HEK293T (cell line): ENCODE data around the gene TNRC18.

ENCODE experiments used
- CTCF ChIA-PET: fragments of 350-600 bp; formaldehyde crosslinking; extraction: SDS; loops from one replicate; lab custom pipeline; 2021; ENCODE audit warnings: antibody characterized with exemption, inconsistent platforms; lab: Yijun Ruan, JAX
- POLR2A ChIA-PET: fragments of 350-600 bp; formaldehyde crosslinking; extraction: SDS; loops from one replicate; lab custom pipeline; 2020; ENCODE audit warnings: antibody characterized with exemption, inconsistent platforms; lab: Yijun Ruan, JAX
- DNase-seq: peaks from one replicate; pipeline ENCODE4 v3.0.0; 2012; ENCODE audit warnings: mixed read lengths; ENCODE audit errors: extremely low spot score
- ARNT ChIP-seq: fragments of 450-650 bp; IDR thresholded peaks from 2 replicates; pipeline ENCODE4 v1.6.1; 2017; ENCODE audit warnings: mild to moderate bottlenecking
- BHLHE40 ChIP-seq: fragments of 450-650 bp; IDR thresholded peaks from 2 replicates; pipeline ENCODE4 v1.6.1; 2016; ENCODE audit warnings: mild to moderate bottlenecking, moderate library complexity, borderline replicate concordance
- CTBP1 ChIP-seq: fragments of 450-650 bp; IDR thresholded peaks from 2 replicates; pipeline ENCODE4 v1.6.1; 2016; ENCODE audit warnings: borderline replicate concordance
- ELF4 ChIP-seq: fragments of 450-650 bp; IDR thresholded peaks from 2 replicates; pipeline ENCODE4 v1.6.1; 2017; ENCODE audit warnings: antibody characterized with exemption
- FOXA1 ChIP-seq: fragments of 450-650 bp; IDR thresholded peaks from 2 replicates; pipeline ENCODE4 v1.6.1; 2016; ENCODE audit warnings: mild to moderate bottlenecking
- FOXK2 ChIP-seq: fragments of 450-650 bp; IDR thresholded peaks from 2 replicates; pipeline ENCODE4 v1.6.1; 2016; ENCODE audit warnings: mild to moderate bottlenecking
- FOXM1 ChIP-seq: fragments of 450-650 bp; IDR thresholded peaks from 2 replicates; pipeline ENCODE4 v1.6.1; 2017; ENCODE audit warnings: mild to moderate bottlenecking, borderline replicate concordance
- HDGF ChIP-seq: fragments of 450-650 bp; IDR thresholded peaks from 2 replicates; pipeline ENCODE4 v1.6.1; 2017; ENCODE audit warnings: antibody characterized with exemption, borderline replicate concordance
- L3MBTL2 ChIP-seq: fragments of 450-650 bp; conservative IDR thresholded peaks from 2 replicates; pipeline ENCODE4 v1.6.1; 2016; ENCODE audit warnings: mild to moderate bottlenecking
- LEF1 ChIP-seq: fragments of 450-650 bp; IDR thresholded peaks from 2 replicates; pipeline ENCODE4 v1.6.1; 2017; ENCODE audit warnings: mild to moderate bottlenecking, borderline replicate concordance
- NFRKB ChIP-seq: fragments of 450-650 bp; IDR thresholded peaks from 2 replicates; pipeline ENCODE4 v1.6.1; 2016; ENCODE audit warnings: mild to moderate bottlenecking, moderate library complexity
- PKNOX1 ChIP-seq: fragments of 450-650 bp; IDR thresholded peaks from 2 replicates; pipeline ENCODE4 v1.6.1; 2016
- SP1 ChIP-seq: fragments of 450-650 bp; IDR thresholded peaks from 2 replicates; pipeline ENCODE4 v1.6.1; 2017
- SUZ12 ChIP-seq: fragments of 450-650 bp; IDR thresholded peaks from 2 replicates; pipeline ENCODE4 v1.6.1; 2016; ENCODE audit warnings: mild to moderate bottlenecking
- TARDBP ChIP-seq: fragments of 450-650 bp; IDR thresholded peaks from 2 replicates; pipeline ENCODE4 v1.6.1; 2016
- ZNF384 ChIP-seq: fragments of 450-650 bp; IDR thresholded peaks from 2 replicates; pipeline ENCODE4 v1.6.1; 2016

The TNRC18 gene

DNA sequence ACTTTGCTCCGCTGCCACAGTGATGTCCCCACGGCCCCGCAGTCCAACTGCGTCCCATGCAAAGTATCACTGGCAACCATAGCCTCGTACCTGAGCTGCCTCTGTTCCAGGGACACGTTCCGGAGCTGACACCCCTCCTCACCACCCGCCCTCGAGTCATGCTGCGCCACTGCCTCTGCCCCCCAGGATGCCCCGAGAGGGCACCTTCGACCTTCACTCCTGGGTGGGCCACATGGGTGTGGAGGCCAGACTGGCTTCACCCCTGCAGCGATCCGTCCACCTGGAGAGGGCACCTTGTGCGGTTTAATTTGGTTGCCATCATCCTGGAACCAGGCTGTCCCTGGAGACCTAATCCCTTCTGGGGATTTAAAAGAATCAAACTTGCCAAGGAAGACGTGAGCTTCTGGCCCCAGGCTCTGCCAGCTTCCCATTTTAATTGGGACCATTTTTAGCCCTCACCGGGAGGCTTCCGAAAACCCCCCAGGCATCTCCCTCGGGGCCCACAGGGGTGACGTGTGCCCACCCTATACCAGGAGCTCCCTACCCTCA lies 19.2 kb upstream of the TNRC18 start:
- POLR2A ChIA-PET = no interaction called here
- no peak for DNase-seq
- no peak for TF ChIP-seq PKNOX1
- no peak for TF ChIP-seq CTBP1
- TF ChIP-seq BHLHE40 = no peak
- no peak for TF ChIP-seq SUZ12
- no peak for TF ChIP-seq FOXK2
- no peak for TF ChIP-seq ELF4
- TF ChIP-seq ARNT = no peak
- no peak for TF ChIP-seq HDGF
- no peak for TF ChIP-seq FOXM1
- CTCF ChIA-PET = interaction anchor here (0.8 to 1.4 kb wide), 2 partner anchors 8 to 77 kb away, joined by 3 to 5 read pairs; no protein-coding TSS in a partner anchor

DNA sequence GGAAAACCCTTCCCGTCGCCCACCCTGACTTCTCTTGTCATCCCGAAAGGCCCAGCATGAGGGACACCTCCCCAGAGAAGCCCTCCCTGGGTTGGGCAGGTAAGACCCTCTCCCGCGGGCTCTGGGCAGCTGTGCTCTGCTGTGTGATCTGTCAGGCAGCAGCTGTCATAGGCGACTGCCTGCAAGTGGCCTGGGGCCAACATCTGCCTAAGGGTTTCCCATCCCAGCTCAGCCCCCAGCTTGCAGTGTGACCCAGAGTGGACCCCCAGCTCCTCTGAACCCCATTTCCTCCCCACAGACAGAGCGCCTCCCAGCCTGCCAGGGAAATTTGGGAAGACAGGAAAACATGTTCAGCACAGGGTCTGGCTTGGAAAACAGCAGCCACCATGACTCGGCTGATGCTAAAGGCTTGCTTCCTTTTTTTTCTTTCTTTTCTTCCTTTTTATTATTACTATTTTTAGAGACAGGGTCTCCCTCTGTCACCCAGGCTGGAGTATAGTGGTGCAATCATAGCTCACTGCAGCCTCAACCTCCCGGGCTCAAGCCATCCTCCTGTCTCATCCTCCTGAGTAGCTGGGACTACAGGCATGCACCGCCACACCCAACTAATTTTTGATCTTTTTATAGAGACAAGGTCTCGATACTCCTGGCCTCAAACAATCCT lies 18.3 kb upstream of the TNRC18 start:
- DNase-seq = no peak
- POLR2A ChIA-PET = no interaction called here
- TF ChIP-seq ARNT = no peak
- no peak for TF ChIP-seq ZNF384
- no peak for TF ChIP-seq CTBP1
- TF ChIP-seq SP1 = no peak
- no peak for TF ChIP-seq L3MBTL2
- no peak for TF ChIP-seq TARDBP
- TF ChIP-seq HDGF = no peak
- TF ChIP-seq LEF1 = no peak
- no peak for TF ChIP-seq NFRKB
- no peak for TF ChIP-seq FOXA1
- no peak for TF ChIP-seq ELF4
- TF ChIP-seq BHLHE40 = no peak
- CTCF ChIA-PET = interaction anchor here (0.8 to 1.4 kb wide), 2 partner anchors 9 to 76 kb away, joined by 3 to 5 read pairs; no protein-coding TSS in a partner anchor

GRCh38 chr7:5439572-5440496 lies 16.2 kb upstream of the TNRC18 start:
- no peak for DNase-seq
- POLR2A ChIA-PET = no interaction called here
- CTCF ChIA-PET = no interaction called here

GRCh38 chr7:5439209-5439571 lies 15.6 kb upstream of the TNRC18 start:
- CTCF ChIA-PET = no interaction called here
- TF ChIP-seq BHLHE40 (no peak), L3MBTL2 (no peak)
- POLR2A ChIA-PET = no interaction called here
- no peak for DNase-seq

More at GRCh38 chr7:5439572-5440496, 16.2 kb upstream of the TNRC18 start:
- TF ChIP-seq ZNF384 (no peak), L3MBTL2 (no peak), PKNOX1 (no peak), ELF4 (no peak), HDGF (no peak), FOXM1 (no peak), TARDBP (no peak), FOXA1 (no peak), FOXK2 (no peak), ARNT (no peak), CTBP1 (no peak), BHLHE40 (no peak), SUZ12 (no peak), LEF1 (no peak), SP1 (no peak), NFRKB (no peak)

GRCh38 chr7:5437987-5438386 lies 14.4 kb upstream of the TNRC18 start:
- POLR2A ChIA-PET = interaction anchor here (1.6 kb wide), 1 partner anchor 12 kb away, joined by 3 read pairs; no protein-coding TSS in a partner anchor
- CTCF ChIA-PET = interaction anchor here (0.5 kb wide), 1 partner anchor 582 kb away, joined by 4 read pairs; no protein-coding TSS in a partner anchor
- TF ChIP-seq HDGF = no peak
- no peak for TF ChIP-seq FOXA1
- no peak for TF ChIP-seq BHLHE40
- TF ChIP-seq SUZ12 = no peak
- TF ChIP-seq TARDBP = no peak
- no peak for TF ChIP-seq NFRKB
- TF ChIP-seq LEF1 = no peak
- TF ChIP-seq ARNT = no peak
- TF ChIP-seq FOXM1 = no peak
- no peak for TF ChIP-seq FOXK2
- no peak for TF ChIP-seq L3MBTL2
- no peak for TF ChIP-seq PKNOX1

More at GRCh38 chr7:5437987-5438386, 14.4 kb upstream of the TNRC18 start:
- no peak for DNase-seq
